DMS 273 treated with DMSO at 0.1 percent for 48 hours (cell line): ENCODE results near the gene DGKH.
"Not testable (repeated sequence)": the region's sequence is repeated elsewhere in the genome, so short reads cannot be mapped to it uniquely, and the experiment has no call there.

Experiments used
- DNase-seq: peaks from one replicate; lab custom pipeline; 2025; lab: John Stamatoyannopoulos, UW

The DGKH gene

GRCh38 chr13:42041684-42042035 lies 6.8 kb upstream of the DGKH start:
- DNase-seq: no peak

- no peak for DNase-seq
These were observed 4.8 kb upstream of the DGKH start for GRCh38 chr13:42043676-42044075.

- no peak for DNase-seq
These were observed 2.0 kb upstream of the DGKH start for GRCh38 chr13:42046448-42046847.

- peak; percentile 55 for DNase-seq
These were observed 697 bp upstream of the DGKH start for GRCh38 chr13:42047561-42048341.

- DNase-seq: peak; percentile 3
These were observed 421 bp downstream of the DGKH start for GRCh38 chr13:42048684-42049453.

- no peak for DNase-seq
These were observed 986 bp downstream of the DGKH start for GRCh38 chr13:42049454-42049813.

GRCh38 chr13:42054798-42055499 lies 6.5 kb downstream of the DGKH start:
- no peak for DNase-seq

- DNase-seq: no peak
These were observed 7.1 kb downstream of the DGKH start for GRCh38 chr13:42055500-42056085.

GRCh38 chr13:42056146-42056545 lies 7.7 kb downstream of the DGKH start:
- no peak for DNase-seq

- no peak for DNase-seq
These were observed 8.1 kb downstream of the DGKH start for GRCh38 chr13:42056583-42056982.

GRCh38 chr13:42057918-42058530 lies 9.6 kb downstream of the DGKH start:
- no peak for DNase-seq

GRCh38 chr13:42061943-42062342 lies 13.5 kb downstream of the DGKH start:
- no peak for DNase-seq

- no peak for DNase-seq
These were observed 14.7 kb downstream of the DGKH start for GRCh38 chr13:42063105-42063504.

- no peak for DNase-seq
These were observed 15.8 kb downstream of the DGKH start for GRCh38 chr13:42064259-42064658.

GRCh38 chr13:42064966-42065365 lies 16.5 kb downstream of the DGKH start:
- DNase-seq: no peak

- no peak for DNase-seq
These were observed 17.0 kb downstream of the DGKH start for GRCh38 chr13:42065414-42065813.

- no peak for DNase-seq
These were observed 18.1 kb downstream of the DGKH start for GRCh38 chr13:42066542-42066941.

GRCh38 chr13:42068886-42069285 lies 20.4 kb downstream of the DGKH start:
- DNase-seq: no peak

GRCh38 chr13:42070599-42070998 lies 22.2 kb downstream of the DGKH start:
- DNase-seq: not testable (repeated sequence)

GRCh38 chr13:42071179-42071578 lies 22.7 kb downstream of the DGKH start:
- DNase-seq: not testable (repeated sequence)

- no peak for DNase-seq
These were observed 23.4 kb downstream of the DGKH start for GRCh38 chr13:42071672-42072419.
